Fibroblast of peridontal ligament (primary cell): ENCODE measurements around the gene PAK1IP1.
A peak's percentile ranks its signal among the peaks of the same experiment; 100 is the strongest.
"Not testable (repeated sequence)": the region's sequence is repeated elsewhere in the genome, so short reads cannot be mapped to it uniquely, and the experiment has no call there.

Experiments used
- DNase-seq: peaks from one replicate; pipeline ENCODE4 v3.0.0-alpha.2; 2010; ENCODE audit errors: extremely low read depth

PAK1IP1 gene

DNA sequence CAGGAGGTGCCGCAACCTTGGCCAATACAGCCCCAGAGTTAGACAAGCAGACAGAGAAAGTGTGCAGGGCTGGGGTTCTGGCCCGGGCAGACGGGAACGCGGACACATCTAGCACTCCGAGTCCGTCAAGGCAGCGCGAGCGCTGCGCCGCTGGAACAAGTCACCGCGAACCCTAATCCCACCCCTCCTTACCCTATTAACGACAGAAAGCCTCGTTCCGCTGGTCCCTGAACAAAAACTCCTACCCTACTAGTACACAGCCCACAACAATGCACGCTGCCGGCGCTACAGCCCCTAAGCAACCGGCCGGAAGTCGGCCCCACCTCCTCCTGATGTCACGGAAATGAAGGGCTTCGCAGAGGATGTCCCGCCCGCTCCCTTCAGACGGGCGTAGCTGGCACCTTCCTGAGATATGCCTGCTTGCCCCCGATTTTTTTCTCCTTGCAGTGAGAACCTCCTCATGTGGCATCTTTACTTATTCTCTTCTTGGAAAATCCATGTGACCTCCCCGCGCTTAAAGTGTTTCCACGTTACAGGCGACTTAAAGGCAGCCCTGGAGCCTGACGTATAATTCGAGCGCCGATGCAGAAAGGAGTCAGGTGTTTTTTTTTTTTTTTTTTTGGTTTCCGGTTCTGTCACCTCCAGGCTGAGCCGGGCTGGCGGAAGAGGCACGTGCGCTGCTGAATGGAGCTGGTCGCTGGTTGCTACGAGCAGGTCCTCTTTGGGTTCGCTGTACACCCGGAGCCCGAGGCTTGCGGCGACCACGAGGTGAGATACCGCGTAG is at the start of gene PAK1IP1, which contains the start of gene C6orf52:
Gene PAK1IP1, plus strand, starts transcription at position 671 of the 784 bp plus-strand sequence. Its CDS starts 14 bp downstream, at position 685.
Gene C6orf52, minus strand, starts transcription at position 315 of the 784 bp plus-strand sequence. CDS start 7,066 bp downstream, outside the sequence.
- DNase-seq: peak; percentile 96

DNA sequence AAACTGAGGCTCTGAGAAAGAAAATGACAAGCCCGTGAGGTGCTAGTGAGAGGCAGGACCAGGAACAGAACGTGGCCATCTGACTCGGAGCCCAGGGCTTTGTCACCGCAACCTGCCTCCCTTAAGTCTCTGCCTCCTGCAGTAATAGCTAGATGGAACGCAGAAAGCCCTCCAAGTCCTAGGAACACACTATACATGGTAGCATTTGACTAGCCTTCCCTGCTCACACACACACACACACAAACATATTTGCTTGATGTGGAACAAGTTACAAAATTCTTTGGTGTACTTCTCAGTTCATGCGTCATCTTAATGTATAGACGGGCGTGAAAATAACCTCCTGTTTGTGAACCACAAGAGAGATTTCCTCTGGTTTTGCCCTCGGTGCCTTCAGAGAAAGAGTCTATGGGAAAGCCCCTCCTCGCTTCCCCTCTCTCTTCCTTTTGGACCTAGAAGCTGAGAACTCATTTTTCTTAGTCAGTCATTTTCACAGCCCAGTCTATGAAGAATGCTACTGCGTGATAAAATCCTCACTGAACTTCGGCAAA is 39.2 kb upstream of the PAK1IP1 start:
- DNase-seq: no peak

- DNase-seq: no peak
These were observed 35.7 kb upstream of the PAK1IP1 start for GRCh38 chr6:10658910-10659698.

GRCh38 chr6:10659699-10660348 is 34.9 kb upstream of the PAK1IP1 start:
- no peak for DNase-seq

DNA sequence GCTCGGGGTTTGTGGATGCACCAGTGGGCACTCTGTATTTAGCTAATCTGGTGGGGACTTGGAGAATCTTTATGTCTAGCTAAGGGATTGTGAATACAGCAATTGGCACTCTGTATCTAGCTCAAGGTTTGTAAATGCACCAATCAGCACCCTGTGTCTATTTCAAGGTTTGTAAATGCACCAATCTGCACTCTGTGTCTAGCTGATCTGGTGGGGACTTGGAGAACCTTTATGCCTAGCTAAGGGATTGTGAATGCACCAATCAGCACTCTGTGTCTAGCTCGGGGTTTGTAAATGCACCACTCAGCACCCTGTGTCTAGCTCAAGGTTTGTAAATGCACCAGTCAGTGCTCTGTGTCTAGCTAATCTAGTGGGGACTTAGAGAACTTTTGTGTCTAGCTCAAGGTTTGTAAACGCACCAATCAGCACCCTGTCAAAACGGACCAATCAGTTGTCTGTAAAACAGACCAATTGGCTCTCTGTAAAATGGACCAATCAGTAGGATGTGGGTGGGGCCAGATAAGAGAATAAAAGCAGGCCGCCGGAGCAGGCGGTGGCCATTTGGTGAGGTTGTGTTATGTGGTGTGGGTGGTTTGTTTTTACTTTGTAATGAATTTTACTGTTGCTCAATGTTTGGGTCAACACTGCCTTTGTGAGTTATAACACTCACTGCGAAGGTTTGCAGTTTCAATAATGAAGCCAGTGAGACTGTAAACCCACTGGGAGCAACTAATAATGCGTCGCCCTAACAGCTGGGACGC is 34.2 kb upstream of the PAK1IP1 start:
- DNase-seq: not testable (repeated sequence)

DNA sequence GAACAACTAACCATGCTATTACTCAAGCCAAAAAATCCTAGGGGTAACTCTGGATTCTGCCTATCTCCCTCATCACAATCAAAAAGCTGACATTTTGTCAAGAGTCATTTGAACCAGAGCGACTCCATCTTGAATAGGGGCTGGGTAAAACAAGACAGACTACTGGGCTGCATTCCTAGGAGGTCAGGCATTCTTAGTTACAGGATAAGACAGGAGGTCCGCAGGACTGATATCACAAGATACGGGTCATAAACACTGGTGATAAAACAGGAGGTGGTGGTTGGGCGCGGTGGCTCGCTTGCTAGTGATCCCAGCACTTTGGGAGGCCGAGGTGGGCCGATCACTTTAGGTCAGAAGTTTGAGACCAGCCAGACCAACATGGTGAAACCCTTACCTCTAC is 32.6 kb upstream of the PAK1IP1 start:
- no peak for DNase-seq

DNA sequence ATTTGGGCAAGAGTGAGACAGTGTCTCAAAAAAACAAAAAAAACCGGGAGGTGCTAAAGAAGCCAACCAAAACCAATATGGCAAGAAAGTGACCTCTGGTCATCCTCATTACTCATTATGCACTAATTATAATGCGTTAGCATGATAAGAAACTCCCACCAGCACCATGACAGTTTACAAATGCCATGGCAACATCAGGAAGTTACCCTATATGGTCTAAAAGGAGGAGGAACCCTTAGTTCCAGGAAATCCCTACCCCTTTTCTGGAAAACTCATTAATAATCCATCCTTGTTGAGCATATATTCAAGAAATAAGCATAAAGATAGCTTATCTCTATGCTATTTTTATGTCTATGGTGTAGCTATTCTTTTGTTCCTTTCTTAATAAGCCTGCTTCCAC is 32.0 kb upstream of the PAK1IP1 start:
- no peak for DNase-seq

DNA sequence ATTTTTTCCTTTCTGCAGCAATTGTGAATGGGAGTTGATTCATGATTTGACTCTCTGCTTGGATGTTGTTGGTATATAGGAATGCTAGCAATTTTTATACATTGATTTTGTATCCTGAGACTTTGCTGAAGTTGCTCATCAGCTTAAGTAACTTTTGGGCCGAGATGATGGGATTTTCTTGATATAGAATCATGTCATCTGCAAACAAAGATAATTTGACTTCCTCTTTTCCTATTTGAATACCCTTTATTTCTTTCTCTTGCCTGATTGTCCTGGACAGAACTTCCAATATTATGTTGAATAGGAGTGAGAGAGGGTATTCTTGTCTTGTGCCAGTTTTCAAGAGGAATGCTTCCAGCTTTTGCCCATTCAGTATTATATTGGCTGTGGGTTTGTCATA is 29.2 kb upstream of the PAK1IP1 start:
- not testable (repeated sequence) for DNase-seq

DNA sequence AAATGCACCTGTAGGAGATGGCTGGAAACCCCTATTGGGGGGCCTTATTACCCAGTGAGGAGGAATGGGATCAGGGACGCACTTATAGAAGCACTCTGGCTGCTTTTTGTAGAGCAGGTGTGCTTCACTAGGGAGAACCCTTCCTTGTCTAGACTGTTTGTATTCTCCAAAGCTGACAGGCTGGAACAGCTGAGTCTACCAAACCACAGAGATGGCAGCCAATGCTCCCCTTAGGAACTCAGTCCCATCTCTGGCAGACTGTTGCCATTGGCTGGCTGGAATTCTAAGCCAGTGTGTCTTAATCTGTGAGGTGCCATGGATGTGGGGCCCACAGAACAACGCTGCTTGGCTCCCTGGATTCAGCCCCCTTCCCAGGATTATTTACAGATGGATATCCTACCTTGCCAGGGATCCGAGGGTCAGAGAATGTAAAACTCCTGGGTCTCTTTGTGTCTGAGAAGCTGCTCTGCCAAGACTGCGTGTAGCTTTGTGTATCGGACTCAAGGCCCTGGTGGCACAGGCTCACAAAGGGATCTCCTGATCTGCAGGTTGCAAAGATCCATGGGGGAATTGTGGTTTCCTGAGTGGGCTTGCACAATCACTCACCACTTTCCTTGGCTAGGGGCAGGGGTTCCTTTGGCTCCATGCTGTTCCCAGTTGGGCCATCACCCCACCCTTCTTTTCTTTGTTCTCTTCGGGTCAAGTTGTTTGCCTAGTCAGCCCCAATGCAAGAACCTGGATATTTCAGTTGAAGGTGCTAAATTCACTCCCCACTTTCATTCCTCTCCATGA is 26.4 kb upstream of the PAK1IP1 start:
- no peak for DNase-seq

DNA sequence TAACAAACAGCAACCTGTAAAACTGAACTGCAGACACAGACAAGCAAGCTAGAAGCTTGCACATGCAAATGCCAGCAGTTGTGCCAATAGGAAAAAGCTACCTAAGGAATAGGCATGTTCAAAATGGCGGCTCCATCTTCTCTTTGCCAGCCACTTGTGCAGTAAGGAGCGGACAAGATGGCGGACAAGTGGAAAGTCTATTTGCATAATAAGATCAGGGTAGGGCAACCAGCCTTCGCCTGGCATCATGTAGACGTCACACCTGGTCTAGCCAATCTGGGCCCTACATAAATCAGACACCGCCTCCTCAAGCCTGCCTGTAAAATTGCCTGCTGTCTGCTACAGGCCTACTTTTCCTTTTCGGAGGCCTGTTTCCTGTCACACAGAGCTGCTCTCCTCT is 18.4 kb upstream of the PAK1IP1 start:
- DNase-seq: no peak

- no peak for DNase-seq
These were observed 16.3 kb upstream of the PAK1IP1 start for GRCh38 chr6:10678456-10678855.

DNA sequence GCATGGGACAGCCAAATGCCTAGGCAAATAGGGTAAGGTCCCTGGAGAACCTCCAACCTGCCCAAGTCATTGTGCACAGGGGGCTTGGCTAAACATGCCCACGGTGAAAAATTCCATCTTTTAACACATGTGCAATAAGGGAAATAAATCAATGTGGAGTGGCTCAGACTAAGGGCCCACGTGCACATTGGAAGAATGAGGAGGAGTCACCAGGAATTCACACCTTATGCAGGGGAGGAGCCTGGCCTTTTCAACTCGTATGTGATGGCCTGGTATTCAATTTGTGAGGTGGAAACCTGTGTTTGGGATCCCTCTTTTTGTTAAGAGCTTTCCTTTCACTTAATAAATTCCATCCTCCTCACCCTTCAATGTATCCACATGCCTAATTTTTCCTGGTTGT is 13.0 kb upstream of the PAK1IP1 start:
- no peak for DNase-seq

GRCh38 chr6:10682355-10682988 is 12.3 kb upstream of the PAK1IP1 start:
- DNase-seq: no peak

DNA sequence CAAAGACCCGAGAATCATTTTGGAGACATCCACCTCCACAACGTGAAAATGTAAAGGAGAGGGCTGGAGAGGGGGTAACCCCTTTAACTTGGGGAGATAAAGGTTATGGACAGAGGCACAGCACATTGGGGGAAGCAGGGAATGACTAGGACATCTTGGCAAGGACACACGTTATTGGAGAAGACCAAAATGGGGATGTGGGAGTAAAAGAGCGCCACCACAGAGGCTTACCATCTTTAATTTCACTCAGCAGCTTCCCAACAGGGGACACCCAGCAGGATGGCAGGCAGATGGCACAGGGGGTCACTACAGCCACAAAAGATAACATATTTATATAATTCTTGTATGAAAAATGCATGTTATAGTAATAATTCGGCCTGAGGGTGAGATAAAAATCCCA is 10.2 kb upstream of the PAK1IP1 start:
- no peak for DNase-seq

DNA sequence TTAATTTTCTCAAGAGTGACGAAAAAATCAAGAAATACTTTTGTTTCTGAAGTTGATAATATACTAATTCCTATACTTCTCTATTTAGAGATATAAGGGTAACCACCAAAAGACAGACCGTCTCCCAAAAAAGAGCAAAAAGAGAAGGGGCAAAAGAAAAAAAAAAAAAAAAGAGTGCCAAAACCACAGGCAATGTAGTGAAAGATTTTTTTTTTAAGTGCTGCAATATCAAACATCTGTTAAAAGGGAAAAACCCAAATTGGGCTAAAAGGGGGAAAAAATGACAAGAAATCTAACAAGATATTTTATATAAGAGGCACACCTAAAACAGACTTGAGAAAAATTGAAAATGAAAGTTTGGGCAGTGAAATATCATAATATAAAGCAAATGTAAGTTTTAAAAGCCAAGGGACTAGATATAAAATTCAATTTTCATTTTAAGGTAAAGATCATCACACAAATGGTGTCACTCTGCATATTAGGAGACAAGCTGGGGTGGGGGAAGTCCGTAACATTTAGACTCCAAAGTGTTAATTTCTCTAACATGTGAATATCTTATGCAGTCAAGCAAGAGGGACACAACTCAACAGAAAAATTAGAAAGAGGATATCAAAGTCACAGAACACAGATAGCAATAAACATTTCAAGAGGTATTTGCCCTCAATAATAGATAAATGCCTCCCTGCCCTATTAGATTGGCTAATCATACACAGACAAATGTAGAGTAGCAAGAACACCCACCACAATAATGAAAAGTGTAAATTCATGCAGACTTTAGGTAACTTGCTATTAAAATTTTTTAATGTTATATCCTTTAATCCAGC is 9.5 kb upstream of the PAK1IP1 start:
- DNase-seq: no peak

DNA sequence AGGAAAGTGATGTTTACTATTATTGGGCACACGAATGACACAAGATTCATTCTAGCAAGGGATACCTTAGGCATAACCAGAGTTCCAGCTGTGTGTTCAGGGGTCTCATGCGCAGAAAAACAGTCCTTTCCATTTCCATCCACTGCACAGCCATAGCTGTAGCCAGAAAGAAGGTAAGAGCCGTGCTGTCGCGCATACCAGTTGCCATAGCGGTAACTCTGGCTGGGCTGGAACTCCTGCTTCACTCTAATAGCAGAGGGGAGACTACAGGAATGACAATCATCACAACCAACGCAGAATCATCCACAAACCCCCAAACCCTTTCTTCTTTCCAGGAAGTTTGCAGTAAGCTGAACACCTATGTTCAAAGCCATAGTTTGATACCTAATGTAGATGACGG is 7.9 kb upstream of the PAK1IP1 start:
- DNase-seq: no peak

- no peak for DNase-seq
These were observed 7.2 kb upstream of the PAK1IP1 start for GRCh38 chr6:10687582-10687981.

DNA sequence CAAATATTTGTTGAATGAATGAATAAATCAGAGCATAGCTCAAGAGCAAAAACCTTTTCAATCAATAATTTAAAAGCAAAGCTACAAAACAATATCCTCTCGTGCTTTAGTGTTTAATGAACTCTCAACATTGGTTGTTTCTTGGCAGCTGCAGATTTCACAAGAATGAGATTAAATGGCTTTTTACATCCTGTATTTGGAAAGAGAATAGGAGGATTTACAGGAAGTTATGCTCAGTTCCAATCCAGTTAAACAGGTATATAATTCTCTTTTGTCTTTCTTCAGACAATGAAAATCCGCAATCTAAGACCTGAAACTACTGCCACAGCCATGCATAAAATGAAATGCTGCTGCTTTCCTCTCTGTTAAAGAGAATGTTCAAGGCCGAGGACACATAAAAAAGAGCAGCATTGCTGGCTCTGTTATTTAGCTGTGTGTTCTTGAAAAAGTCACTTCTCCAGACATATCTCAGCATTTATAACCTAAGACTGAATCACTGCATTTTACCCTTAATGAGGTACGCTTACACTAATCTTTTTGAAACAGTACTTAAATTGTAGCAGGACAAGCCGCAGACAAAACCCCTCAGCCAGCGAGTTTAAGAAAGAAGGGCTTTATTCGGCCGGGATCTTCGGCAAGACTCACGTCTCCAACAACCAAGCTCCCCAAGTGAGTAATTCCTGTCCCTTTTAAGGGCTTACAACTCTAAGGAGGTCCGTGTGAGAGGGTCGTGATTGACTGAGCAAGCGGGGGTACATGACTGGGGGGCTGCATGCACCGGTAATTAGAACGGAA is 3.9 kb upstream of the PAK1IP1 start:
- DNase-seq: no peak
